Prostate gland (tissue), 2 donors: Measurements from ENCODE around the gene ARID3B.

Experiments used
- CTCF ChIP-seq, 4 experiments: fragments of 200-600 bp in 2 of 4; fragments of 450-650 bp in 2 of 4; sonication (generic) in 2 of 4; IDR thresholded peaks; 1 replicate in 3 of 4; 2 replicates in 1 of 4; pipeline ENCODE4 v1.5.1; 2016 to 2019; ENCODE audit warnings: antibody characterized with exemption in 4 of 4, mild to moderate bottlenecking in 2 of 4, moderate library complexity in 2 of 4
- POLR2A ChIP-seq: fragments of 450-650 bp; IDR thresholded peaks from one replicate; pipeline ENCODE4 v1.6.1; 2016; ENCODE audit warnings: antibody characterized with exemption, mild to moderate bottlenecking
- POLR2AphosphoS5 ChIP-seq: sonication (generic); formaldehyde crosslinking; IDR thresholded peaks from one replicate; pipeline ENCODE4 v1.6.1; 2017; ENCODE audit warnings: antibody characterized with exemption

DNA sequence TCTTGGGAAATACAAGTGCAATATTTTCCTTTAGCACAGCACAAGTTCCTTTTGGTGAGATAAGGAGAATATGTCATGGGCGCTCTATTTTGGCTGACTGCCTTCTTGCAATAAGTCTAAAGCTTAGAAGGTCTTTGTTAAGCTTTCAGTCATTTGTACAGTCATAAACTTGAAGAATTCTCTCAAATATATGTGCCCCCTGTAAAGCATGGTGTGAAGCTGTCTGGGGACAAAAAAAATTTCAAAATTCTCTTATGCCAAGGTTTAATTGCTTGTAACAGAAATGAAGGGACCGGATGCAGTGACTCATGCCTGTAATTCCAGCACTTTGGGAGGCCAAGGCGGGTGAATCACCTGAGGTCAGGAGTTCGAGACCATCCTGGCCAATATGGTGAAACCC is 21.7 kb upstream of the ARID3B start:
- TF ChIP-seq POLR2AphosphoS5: no peak
- no peak for TF ChIP-seq POLR2A
- no peak for TF ChIP-seq CTCF (IDR thresholded peaks at IDR 0.05)
